HK-2 (cell line): Measurements from ENCODE around the gene SFRP5.
A peak's percentile ranks its signal among the peaks of the same experiment; 100 is the strongest.

Experiments used
- DNase-seq: peaks from one replicate; pipeline ENCODE4 v3.0.0-alpha.2; 2018; ENCODE audit not compliant: unreplicated experiment

Gene SFRP5, protein sequence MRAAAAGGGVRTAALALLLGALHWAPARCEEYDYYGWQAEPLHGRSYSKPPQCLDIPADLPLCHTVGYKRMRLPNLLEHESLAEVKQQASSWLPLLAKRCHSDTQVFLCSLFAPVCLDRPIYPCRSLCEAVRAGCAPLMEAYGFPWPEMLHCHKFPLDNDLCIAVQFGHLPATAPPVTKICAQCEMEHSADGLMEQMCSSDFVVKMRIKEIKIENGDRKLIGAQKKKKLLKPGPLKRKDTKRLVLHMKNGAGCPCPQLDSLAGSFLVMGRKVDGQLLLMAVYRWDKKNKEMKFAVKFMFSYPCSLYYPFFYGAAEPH

DNA sequence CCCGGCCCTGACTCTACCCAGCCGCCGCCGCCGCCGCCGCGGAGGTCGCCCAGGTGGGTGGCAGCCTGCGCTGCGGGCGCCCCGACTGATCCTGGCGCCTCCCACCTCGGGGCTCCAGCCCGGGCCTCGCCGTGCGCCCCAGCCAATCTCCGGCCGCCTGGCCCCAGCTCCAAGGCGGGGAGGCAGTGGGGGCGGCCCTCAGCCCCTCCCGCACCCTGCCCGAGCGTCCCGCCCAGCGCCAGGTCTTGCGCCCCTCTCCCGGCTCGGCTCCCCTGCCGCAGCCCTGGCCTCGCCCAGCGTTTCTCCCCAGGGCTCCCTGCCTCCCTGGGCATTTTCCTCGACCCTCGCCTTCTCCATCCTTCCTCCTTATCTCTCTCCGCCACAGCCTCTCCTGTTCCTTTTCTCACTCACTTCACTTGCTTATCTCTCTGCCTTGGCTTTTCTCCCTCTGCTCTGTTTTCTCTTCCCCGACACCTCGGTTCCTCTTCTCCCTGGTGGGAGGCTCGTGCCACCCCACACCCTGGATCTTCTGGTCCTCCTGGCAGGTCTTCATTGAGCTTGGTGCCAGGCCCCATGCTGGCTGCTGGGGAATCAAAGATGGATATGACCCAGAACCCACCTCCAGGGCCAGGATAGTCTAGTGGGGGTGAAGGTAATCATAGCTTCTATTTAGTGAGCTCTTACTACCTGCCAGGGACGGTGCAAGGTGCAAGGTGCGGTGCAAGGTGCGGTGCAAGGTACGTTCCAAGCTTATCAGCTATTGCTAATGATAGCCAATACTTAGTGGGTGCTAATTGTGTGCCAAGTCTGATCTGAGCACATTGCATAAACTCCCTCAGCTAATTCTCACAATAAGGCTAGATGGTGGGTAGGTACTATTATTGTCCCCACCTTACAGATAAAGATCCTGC, at the start of gene SFRP5:
Gene SFRP5 (minus strand): TSS at position 87 of the 911 bp plus-strand sequence. CDS start 166 bp downstream, outside the sequence.
- DNase-seq: no peak

DNA sequence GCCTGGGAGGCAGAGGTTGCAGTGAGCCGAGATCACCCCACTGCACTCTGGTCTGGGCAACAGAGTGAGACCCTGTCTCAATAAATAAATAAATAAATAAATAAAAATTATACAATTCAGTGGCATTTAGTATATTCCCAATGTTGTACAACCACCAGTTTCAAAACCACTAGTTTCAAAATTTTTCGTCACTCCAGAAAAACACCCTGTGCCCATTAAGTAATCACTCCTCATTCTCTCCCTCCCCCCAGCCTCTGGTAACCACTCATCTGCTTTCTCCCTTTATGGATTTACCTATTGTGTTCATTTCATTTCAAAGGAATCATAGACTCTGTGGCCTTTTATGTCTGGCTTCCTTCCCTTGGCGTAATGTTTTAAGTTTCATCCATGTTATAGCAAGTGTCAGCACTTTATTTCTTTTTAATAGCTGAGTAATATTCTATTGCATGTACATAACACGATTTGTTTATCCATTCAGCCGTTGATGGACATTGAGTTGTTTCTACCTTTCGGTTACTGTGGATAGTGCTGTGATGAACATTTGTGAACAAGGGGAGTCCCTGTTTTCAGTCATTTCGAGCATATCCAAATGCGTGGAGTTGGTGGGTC, 48.4 kb upstream of the SFRP5 start:
- no peak for DNase-seq

DNA sequence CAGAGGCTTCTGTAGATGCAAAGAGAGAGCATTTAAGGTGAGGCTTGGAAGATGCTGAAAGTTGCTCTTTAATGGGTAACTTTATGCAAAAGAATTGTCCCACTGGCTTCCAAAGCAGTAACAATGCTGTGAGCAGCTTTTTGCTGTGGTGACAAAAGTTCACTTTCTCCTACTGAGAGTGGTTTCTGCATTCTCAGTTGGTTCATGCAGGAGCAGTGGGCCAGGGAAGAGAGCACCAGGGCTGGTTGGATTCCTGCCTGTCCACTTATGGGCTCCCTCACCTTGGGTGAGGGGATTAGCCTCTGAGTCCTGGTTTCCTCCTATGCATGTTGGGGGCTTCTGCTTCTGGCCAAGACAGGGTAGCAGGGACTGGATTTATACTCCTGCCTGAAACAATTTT, 46.8 kb upstream of the SFRP5 start:
- no peak for DNase-seq

DNA sequence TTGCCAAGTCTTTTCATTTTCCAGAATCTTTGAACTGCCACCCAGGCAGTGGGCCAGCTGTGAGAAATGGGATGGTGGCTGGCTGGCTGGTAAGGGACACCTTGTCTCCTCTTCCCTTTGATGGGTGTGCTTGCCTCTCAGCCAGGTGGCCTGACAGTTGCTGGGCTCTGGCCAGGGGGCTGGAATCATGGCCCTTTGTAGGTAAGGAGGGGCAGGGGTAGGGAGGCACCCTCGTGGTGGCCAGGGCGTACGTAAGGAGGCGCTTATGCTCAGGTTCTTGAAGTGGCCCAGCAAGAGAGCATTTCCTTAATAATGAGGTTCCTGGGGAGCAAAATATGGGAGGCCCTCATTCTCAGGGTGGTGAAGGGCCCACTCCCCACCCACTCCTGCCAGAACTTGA, 44.8 kb upstream of the SFRP5 start:
- DNase-seq: no peak

DNA sequence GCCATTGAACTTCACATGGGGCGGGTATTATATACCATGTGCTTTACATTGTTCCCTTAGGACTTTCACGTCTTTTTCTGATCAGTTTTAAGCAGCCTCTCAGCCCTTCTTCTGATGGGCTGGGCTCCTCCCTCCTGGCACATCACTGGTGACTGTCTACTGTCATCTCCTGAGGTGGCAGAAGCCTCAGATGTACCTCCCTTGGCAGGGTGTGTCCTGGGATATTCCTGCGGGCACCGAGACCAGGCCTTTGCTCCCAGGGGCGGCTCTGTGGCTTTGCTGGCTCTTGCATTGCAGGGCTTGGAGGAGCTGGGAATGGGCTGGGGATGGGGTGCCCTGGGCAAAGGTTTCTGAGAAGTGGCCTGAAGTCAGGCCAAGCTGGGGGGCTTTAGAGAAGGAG, 43.2 kb upstream of the SFRP5 start:
- no peak for DNase-seq

DNA sequence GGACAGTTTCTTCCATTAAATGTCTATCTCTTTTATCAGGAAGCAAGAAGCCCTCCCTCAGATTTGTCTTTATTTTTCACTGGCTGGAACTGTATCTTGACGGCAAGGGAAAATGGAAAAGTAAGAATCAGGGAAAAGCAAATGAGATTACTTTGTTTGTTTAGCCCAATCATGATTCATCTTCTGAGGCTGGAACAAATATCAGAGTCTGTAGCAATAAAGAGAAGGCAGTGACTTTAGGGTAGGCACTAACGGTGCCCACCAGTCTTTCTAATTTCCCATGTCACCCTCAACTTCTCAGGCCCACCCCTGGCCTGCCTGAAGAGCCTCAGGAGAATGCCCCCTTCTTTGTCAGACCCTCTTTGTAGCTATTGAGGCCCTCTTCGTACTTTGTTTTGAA, 41.5 kb upstream of the SFRP5 start:
- no peak for DNase-seq

DNA sequence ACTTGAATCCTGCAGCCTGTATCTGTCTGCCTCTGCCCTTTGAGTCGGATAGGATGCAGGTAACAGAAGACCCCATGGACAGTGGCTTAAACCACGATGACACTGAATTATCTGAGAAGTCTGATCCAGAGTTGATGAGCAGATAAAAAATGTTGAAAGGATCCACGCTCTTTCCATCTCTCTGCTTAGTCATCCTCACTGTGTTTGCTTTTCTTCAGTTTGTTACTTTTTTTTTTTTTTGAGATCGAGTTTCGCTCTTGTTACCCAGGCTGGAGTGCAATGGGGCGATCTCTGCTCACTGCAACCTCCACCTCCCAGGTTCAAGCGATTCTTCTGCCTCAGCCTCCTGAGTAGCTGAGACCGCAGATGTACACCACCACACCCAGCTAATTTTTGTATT, 40.9 kb upstream of the SFRP5 start:
- DNase-seq: no peak

DNA sequence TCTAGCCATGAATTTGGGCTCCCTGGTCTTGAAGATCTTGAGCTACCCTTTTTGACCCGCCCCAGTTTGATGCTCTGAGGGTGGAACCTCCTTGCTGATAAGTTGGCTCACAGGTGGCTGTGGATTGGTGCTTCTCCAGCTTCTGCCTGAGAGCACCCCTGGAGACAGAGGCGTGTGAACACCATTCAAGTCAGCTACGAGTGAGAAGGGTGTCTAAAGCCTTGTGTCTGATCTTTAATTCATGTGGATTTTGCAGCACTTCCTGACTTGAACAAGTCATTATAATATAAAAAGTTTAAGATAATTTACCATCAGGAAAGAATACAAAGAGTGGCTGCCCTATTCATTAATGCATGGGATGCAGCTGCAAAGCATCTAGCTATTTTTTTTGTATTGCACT, 40.2 kb upstream of the SFRP5 start:
- no peak for DNase-seq

DNA sequence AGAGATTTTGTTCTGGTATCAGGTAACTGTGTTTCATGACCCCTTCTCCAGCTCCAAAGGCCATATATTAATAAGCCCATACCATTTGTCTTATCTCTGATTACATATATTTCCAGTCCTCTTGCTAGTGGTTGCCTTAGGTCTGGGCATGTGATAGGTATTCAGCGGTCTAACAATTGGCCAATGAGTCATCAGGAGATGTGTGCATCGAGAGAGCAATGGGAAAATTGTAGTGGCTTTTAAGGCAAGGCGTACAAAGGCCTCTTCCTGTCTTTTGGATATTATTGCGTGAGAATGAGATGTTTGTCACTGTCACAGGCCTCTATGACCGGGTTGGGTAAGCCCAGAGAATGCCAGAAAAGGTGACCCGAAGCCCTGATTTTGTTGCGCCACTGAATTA, 38.6 kb upstream of the SFRP5 start:
- DNase-seq: peak; percentile 33

DNA sequence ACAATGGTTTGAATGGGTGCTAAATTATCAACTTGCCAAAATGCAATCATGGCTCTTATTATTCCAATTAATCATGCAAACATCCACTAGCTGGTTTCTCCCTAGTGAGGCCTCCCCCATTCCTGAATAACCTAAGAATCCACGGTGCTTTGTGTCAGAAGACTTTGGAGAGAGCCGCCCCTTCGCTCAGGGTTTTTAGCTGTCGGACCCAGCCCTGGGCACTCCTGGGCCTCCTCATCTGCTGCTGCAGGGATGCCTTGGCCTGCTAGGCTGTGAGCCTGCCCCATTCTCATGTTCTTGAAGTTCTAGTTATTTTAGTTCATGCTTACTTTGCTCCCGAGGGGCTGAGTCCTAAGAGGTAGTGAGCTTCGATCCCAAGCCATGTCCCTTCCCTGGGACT, 34.1 kb upstream of the SFRP5 start:
- DNase-seq: no peak

DNA sequence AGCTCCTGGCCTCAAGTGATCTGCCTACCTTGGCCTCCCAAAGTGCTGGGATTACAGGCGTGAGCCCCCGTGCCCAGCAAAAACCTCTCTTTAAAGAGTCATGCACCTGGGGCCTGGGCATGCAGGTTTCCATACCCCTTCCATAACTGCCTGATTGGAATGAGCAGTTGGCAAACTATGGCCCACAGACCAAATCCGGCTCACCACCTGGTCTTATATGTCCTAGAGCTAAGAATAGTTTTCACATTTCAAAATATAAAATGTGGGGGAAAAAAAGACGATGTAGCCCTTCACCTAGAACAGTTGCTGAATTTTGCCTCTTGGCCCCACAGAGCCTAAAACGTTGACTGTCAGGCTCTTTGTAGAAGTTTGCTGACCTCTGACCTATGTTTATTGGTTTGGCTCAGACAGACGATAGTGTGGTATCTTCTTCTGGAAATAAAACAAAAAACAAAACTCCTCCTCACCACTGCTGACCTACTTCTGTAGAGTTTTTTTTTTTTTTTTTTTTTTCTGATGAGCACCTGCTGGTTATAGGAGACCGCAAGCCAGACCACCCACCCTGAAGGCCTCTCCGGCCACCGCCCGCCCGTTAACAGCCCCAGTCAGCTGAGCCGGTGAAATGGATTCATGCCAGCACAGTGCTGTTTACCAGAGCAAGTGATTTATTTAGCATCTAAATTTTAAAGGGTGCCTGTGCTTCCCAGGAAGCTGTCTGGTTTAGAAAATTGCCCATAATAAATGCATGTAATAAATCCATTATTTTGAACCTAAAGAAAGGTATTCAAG, 33.5 kb upstream of the SFRP5 start:
- DNase-seq: no peak

DNA sequence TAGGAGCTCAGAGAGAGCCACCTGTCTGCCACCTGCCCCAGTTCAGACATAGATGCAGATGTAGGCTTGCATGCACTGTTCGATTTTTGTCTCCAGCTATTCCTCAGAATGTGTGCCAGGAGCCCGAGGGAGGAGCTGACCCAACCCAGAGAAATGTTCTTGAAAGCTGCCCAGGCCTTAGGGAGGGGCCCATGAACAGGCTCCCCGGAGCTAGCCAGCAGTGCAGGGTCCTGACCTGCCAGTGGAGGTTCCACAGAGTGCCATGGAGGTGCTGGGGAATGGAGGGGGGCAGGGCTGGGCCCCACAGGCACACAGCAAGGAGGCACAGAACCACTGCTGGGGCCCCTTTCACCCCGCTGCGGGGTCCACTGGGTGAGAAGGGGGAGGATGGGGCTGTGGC, 29.6 kb upstream of the SFRP5 start:
- no peak for DNase-seq

DNA sequence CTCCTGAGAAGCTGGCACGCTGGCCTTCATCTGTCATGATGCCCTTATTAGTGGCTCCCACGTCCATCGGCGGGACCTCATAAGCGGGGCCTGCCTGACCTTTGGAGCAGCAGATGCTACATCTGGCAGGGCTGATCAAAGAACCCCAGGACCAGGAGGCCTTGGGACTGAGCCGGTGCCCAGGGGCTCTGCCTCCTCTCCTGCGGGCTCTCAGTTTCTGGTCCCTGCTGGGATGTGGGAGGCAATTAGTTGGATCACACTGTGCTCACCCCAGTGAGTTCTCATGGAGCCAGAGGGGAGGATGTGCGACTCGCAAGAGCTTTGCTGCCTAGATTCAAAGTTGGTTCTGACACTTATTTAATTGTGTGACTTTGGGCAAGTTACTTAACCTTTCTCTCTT, 28.7 kb upstream of the SFRP5 start:
- no peak for DNase-seq

DNA sequence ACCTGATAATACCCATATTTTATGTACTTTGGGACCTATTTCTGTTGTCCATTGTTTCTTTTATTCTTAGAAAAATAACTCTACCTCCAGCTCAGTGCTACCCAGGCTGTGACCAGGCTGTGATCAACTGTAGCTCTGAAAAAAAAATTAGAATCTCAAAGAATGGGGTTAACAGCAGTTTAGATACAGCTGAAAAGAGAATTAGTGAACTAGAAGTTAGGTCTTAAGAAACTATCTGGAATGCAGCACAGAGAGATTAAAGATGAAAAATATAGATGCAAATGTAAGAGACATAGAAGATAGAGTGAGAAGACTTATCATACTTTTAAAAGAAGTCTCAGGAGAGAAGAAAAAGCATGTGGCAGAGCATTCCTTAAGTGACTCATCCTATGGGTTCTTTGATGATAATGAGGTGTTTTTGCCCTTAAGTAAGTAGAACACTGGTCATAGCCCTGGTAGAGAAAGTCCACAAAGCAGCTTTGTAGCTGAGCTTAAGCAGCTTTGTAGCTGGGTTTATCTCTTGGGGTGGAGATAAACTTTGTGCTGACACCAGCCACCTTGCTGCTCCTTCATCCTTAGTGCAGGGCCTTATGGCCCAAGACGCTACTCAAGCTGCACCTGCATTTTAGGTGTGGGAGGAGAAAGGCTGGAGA, 27.3 kb upstream of the SFRP5 start:
- DNase-seq: no peak

DNA sequence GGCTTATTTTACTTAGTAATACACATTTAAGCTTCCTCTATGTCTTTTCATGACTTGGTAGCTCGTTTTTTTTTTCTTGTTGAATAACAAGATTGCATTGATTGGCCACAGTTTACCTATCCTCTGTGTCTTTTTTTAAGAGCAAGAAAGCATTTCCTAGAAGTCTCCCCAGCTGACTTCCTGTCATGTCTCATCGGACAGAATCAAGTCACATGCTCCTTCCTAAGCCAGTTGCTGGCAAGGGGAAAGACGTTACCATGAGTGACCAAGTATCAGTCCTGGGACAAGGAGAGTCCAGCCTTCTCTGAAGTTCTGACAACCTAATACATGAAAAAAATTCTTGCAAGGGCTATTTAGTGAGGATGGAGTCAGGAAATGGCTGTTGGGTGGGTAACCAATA, 24.9 kb upstream of the SFRP5 start:
- no peak for DNase-seq

DNA sequence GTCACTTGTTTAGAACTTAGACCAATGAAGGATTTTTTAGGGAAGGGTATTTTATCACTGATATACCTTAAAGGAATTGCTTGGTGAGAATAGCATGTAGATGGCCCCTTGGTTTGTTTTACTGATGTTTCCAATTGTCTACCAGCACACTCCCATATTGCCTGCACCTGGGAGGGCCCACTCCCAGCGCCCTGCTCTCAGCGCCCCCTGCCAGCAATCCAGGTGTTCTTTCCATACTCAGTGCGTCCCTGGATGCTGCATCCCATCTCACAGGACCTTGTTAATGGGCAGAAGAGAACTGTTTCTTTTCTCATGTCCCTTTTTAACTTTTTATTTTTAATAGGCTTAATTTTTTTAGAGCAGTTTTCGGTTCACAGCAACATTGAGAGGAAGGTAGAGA, 24.1 kb upstream of the SFRP5 start:
- DNase-seq: no peak

DNA sequence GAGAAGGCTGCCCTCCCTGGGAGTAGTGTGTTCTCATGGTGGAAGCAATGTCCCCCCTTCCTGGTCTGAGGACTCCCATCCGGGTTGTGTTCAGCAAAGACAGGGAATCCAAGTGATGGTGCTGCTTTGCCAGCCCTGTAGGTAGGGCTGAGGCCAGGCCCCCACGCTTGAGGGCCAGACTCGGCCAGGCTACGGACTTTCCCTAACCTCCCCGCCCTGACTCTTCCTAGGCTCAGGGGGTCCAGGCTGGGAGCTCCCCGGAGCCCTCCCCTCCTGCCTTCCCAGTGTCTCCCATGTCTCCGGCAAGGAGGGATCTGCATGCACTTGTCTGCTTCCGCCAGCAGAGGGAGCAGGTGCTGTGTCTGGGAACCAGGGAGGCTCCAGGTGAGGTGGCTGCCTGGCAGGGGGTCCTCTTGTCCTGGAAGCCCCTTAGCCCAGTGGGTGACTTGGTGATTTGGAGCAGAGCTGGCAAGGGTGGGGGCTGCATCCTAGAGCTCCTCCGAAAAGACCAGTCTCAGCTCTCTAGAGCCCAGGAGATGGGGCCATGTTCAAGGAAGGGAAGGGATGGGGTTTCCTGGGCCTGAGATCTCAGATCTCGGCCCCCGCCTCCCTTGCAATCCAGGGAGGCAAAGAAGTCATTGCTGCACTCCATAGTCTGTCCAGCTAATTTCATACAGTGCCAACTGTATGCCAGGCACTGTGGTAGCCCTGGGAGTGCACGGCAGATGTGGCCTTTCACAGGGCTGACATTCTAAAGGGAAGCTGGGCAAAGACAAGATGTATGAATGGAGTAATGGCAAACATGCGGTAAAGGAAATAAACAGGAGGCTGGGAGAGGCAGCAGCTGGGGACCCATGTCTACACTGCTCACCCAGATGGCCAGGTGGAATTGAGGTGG, 20.3 kb upstream of the SFRP5 start:
- peak; percentile 81 for DNase-seq

DNA sequence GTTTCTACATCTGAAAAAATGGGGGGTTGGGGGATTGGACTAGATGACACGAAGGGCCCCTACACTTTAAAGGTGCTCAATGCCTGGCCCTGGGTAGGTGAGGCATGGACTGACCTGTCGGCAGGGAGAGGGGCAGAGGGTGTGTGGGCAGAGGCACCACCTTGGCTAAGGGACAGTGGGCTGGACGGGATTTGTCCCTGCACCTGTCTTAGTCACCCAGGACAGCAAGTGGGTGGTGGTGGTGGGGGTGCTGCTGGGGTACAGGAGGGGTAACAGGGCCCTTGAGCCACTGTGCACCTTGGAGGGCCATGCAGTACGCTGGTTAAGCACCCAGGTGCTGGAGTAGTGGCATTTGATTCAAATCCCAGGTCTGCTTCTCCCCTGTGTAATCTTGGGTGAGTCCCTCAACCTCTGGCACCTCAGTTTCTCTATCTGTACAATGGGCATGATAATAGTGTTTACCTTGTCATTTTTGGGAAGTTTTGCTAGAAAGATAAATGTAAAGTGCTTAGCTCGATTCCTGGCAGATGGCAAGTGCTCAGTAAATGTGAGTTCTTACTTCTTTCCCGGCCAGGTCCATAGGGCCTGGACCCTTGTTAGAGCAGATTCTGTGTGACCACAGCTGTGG, 18.1 kb upstream of the SFRP5 start:
- no peak for DNase-seq

DNA sequence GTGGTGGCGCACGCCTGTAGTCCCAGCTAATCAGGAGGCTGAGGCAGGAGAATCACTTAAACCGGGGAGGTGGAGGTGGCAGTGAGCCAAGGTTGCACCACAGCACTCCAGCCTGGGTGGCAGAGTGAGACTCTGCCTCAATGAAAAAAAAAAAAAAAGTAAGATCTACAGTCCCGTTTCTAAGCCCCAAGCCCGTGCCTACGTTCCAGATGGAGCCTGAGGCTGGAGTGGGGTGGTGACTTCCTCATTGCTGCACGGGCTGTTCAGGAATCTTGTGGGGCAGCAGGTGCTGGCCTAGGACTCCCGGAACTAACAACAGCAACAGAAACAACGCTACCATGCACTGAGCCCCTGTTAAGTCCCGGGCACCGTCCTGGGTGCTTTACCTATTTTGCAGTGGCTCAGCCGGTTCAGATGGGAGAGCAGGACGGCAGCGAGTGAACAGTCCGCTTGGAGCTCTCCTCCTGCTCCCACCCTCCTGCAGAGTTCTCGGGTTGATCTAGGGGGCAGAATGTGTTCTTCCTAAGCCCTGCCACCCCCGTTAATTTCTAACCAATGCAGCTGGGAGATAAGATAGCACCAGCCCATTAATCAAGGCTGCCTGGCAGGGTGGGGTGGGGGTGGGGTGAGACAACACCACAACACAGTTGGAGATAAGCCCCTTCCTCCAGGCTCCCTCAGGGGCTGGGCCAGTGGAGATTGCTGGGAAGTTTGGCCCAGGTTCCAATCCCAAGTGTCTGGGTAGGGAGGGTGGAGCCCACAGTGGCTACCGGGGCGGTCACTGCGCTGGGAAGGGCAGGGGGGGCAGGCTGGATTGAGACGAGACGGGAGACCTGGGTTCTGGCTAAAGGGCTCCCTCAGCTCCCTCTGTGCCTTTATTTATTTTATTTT, 17.0 kb upstream of the SFRP5 start:
- DNase-seq: no peak
